ENCODE measurements around the gene GSK3A.

Gene GSK3A

DNA sequence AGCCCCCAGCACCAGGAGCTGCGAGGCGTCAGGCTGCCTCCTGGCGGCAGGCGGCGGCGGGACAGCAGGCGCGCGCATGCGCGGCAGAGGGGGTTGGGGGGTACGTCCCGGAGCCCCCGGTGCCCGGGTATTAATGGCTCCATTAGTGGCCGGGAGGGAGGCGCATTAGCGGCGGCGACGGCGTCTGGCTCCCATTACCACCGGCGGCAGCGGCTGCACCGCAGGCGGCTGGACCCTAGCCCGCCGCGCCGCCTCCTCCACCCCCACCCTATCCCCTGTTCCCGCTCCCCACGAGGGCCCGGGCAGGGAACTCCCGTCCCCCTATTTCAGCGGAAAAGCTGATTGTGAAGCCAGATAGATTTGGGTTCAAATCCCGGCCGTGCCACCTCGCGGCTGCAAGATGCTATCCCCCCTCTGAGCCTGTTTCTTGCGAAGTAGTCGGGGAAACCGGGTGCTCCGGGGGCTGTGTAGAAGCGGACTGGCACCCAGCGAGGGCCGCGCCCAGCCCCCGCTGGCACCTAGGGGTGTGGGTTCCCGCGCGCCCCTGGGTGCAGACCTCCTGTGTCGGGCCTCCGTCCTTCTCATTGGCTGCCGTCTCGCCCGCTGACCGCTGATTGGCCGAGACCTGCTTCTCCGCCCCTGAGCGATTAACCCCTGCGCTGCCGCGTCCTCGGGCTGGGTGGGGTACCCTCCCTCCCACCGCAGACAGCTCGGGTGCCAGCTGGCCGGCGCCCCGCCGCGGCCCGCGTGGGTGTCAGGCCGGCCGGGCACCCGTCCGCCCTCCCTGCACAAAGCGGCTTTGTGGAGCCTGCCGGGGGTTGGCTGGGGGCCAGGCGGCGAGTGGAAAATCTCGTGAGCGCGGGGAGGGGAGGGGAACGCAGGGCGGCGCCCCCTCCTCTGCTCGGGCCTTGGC, 37.8 kb upstream of the GSK3A start:
- no peaks in the 10 kb centered on the region for H3K9me3 ChIP-seq (ENCODE audit: control insufficient read depth, insufficient read depth, low read depth, low read length)
- peaks cover 0 to 9% of the 10 kb centered on the region in 2 experiments; a peak in 2 of 3 replicates for H3K36me3 ChIP-seq (ENCODE audit: control insufficient read depth in 2 of 2, insufficient read depth in 1 of 2, low read length in 2 of 2)
- ChIA-PET CTCF (interaction anchor here (0.6 to 7.5 kb wide), 40 partner anchors 8 to 186 kb away, joined by 3 to 276 read pairs (median 4); partner anchors contain the start of genes CIC, GSK3A, POU2F2 and ZNF526), POLR2A (interaction anchor here (0.6 to 12.3 kb wide), 14 partner anchors 8 to 75 kb away, joined by 3 to 242 read pairs (median 5); partner anchors contain the start of genes CIC, ERF, GSK3A and PAFAH1B3)
- peak overlapping the region; percentile 92 for H3K27ac ChIP-seq (ENCODE audit: extremely low read depth, low read depth, low read length)
- peak overlapping the region; percentile 55 for H3K4me3 ChIP-seq (ENCODE audit: low read depth, low read length)
- peaks cover 44% of the 10 kb centered on the region for H3K4me1 ChIP-seq (ENCODE audit: control insufficient read depth, insufficient read depth, low read length)
- TF ChIP-seq KLF7 (tag by site-specific recombination; IDR thresholded peaks at IDR 0.05; ENCODE audit: borderline replicate concordance) (peak; percentile 98), KLF8 (tag by site-specific recombination; IDR thresholded peaks at IDR 0.05) (peak; percentile 100), ZNF792 (tag by site-specific recombination; IDR thresholded peaks at IDR 0.05) (no peak), ZNF549 (tag by site-specific recombination; IDR thresholded peaks at IDR 0.05) (no peak), ZBTB7A (tag by site-specific recombination; IDR thresholded peaks at IDR 0.05; ENCODE audit: low read depth) (peak; percentile 96; the same call in 1 of the 2 replicates), ZFP37 (tag by site-specific recombination; IDR thresholded peaks at IDR 0.05) (peak; percentile 31; the same call in 1 of the 2 replicates), ZNF548 (tag by site-specific recombination; IDR thresholded peaks at IDR 0.05) (no peak), ZNF48 (tag by site-specific recombination; IDR thresholded peaks at IDR 0.05) (no peak), HOXC10 (CRISPR knock-in tag; IDR thresholded peaks at IDR 0.05) (no peak), ZBTB21 (tag by site-specific recombination; IDR thresholded peaks at IDR 0.05) (peak; percentile 35; the same call in 1 of the 2 replicates), ZNF621 (tag by site-specific recombination; IDR thresholded peaks at IDR 0.05) (no peak), ZNF223 (tag by site-specific recombination; IDR thresholded peaks at IDR 0.05) (peak; percentile 53; the same call in 1 of the 2 replicates), ZNF24 (tag by site-specific recombination; IDR thresholded peaks at IDR 0.05) (peak; percentile 36), ZNF600 (tag by site-specific recombination; IDR thresholded peaks at IDR 0.05) (no peak), ZNF133 (tag by site-specific recombination; IDR thresholded peaks at IDR 0.05) (no peak), MYNN (tag by site-specific recombination; IDR thresholded peaks at IDR 0.05; ENCODE audit: borderline replicate concordance) (0 out of 2 replicates have a peak, but pooled peaks have one; percentile 11), ZNF366 (tag by site-specific recombination; conservative IDR thresholded peaks at IDR 0.05) (no peak), KLF16 (tag by site-specific recombination; IDR thresholded peaks at IDR 0.05) (peak; percentile 89), ZNF610 (tag by site-specific recombination; IDR thresholded peaks at IDR 0.05; ENCODE audit: borderline replicate concordance) (0 out of 2 replicates have a peak, but pooled peaks have one; percentile 12), WT1 (tag by site-specific recombination; IDR thresholded peaks at IDR 0.05) (peak; percentile 69), ZFHX2 (tag by site-specific recombination; conservative IDR thresholded peaks at IDR 0.05) (peak; percentile 97; the same call in 1 of the 2 replicates), ZNF76 (tag by site-specific recombination; IDR thresholded peaks at IDR 0.05; ENCODE audit: borderline replicate concordance, low read depth) (peak; percentile 64), ZNF335 (tag by site-specific recombination; conservative IDR thresholded peaks at IDR 0.05) (peak; percentile 87), KLF10 (tag by site-specific recombination; IDR thresholded peaks at IDR 0.05) (peak; percentile 96), ZNF501 (tag by site-specific recombination; IDR thresholded peaks at IDR 0.05) (peak; percentile 87)
- TF ChIP-seq, protein P1, sequence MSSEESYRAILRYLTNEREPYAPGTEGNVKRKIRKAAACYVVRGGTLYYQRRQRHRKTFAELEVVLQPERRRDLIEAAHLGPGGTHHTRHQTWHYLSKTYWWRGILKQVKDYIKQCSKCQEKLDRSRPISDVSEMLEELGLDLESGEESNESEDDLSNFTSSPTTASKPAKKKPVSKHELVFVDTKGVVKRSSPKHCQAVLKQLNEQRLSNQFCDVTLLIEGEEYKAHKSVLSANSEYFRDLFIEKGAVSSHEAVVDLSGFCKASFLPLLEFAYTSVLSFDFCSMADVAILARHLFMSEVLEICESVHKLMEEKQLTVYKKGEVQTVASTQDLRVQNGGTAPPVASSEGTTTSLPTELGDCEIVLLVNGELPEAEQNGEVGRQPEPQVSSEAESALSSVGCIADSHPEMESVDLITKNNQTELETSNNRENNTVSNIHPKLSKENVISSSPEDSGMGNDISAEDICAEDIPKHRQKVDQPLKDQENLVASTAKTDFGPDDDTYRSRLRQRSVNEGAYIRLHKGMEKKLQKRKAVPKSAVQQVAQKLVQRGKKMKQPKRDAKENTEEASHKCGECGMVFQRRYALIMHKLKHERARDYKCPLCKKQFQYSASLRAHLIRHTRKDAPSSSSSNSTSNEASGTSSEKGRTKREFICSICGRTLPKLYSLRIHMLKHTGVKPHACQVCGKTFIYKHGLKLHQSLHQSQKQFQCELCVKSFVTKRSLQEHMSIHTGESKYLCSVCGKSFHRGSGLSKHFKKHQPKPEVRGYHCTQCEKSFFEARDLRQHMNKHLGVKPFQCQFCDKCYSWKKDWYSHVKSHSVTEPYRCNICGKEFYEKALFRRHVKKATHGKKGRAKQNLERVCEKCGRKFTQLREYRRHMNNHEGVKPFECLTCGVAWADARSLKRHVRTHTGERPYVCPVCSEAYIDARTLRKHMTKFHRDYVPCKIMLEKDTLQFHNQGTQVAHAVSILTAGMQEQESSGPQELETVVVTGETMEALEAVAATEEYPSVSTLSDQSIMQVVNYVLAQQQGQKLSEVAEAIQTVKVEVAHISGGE (tag by site-specific recombination; conservative IDR thresholded peaks at IDR 0.05; ENCODE audit: low read depth), result peak; percentile 48
- TF ChIP-seq, protein P2, sequence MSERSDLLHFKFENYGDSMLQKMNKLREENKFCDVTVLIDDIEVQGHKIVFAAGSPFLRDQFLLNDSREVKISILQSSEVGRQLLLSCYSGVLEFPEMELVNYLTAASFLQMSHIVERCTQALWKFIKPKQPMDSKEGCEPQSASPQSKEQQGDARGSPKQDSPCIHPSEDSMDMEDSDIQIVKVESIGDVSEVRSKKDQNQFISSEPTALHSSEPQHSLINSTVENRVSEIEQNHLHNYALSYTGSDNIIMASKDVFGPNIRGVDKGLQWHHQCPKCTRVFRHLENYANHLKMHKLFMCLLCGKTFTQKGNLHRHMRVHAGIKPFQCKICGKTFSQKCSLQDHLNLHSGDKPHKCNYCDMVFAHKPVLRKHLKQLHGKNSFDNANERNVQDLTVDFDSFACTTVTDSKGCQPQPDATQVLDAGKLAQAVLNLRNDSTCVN (tag by site-specific recombination; optimal IDR thresholded peaks at IDR 0.05), result peak; percentile 93
- TF ChIP-seq, protein P3, sequence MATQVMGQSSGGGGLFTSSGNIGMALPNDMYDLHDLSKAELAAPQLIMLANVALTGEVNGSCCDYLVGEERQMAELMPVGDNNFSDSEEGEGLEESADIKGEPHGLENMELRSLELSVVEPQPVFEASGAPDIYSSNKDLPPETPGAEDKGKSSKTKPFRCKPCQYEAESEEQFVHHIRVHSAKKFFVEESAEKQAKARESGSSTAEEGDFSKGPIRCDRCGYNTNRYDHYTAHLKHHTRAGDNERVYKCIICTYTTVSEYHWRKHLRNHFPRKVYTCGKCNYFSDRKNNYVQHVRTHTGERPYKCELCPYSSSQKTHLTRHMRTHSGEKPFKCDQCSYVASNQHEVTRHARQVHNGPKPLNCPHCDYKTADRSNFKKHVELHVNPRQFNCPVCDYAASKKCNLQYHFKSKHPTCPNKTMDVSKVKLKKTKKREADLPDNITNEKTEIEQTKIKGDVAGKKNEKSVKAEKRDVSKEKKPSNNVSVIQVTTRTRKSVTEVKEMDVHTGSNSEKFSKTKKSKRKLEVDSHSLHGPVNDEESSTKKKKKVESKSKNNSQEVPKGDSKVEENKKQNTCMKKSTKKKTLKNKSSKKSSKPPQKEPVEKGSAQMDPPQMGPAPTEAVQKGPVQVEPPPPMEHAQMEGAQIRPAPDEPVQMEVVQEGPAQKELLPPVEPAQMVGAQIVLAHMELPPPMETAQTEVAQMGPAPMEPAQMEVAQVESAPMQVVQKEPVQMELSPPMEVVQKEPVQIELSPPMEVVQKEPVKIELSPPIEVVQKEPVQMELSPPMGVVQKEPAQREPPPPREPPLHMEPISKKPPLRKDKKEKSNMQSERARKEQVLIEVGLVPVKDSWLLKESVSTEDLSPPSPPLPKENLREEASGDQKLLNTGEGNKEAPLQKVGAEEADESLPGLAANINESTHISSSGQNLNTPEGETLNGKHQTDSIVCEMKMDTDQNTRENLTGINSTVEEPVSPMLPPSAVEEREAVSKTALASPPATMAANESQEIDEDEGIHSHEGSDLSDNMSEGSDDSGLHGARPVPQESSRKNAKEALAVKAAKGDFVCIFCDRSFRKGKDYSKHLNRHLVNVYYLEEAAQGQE (tag by site-specific recombination; IDR thresholded peaks at IDR 0.05), result 0 out of 2 replicates have a peak, but pooled peaks have one; percentile 2
